GM12872 (cell line): Measurements from ENCODE around the gene ETV3L.

Experiments
- TF ChIP-seq, protein P1 (sequence below): IDR thresholded peaks from 3 replicates; pipeline ENCODE4 v1.5.1; 2011; ENCODE audit warnings: low read depth, mild to moderate bottlenecking, low read length, moderate library complexity; ENCODE audit not compliant: insufficient read depth

ETV3L gene

DNA sequence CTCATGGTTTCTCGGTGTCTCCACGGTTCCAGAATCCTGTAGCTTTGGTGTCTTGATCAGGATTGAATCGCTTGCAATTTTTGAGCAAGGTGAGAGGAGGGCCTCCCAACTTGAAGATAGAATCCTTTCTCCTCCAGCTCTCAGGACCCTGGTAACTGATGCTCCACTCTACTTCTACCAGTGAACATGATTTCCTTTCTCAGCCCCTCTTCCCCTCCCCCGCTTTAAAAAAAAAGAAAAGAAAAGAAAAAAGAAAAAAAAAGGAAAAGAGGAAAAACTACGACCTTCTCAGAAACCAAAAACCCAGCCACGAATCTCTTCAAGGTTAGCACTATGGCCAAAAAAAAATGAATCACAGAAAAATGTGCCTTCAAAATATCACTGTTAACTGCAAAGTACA, 55.3 kb downstream of the ETV3L start:
- TF ChIP-seq, protein P1, sequence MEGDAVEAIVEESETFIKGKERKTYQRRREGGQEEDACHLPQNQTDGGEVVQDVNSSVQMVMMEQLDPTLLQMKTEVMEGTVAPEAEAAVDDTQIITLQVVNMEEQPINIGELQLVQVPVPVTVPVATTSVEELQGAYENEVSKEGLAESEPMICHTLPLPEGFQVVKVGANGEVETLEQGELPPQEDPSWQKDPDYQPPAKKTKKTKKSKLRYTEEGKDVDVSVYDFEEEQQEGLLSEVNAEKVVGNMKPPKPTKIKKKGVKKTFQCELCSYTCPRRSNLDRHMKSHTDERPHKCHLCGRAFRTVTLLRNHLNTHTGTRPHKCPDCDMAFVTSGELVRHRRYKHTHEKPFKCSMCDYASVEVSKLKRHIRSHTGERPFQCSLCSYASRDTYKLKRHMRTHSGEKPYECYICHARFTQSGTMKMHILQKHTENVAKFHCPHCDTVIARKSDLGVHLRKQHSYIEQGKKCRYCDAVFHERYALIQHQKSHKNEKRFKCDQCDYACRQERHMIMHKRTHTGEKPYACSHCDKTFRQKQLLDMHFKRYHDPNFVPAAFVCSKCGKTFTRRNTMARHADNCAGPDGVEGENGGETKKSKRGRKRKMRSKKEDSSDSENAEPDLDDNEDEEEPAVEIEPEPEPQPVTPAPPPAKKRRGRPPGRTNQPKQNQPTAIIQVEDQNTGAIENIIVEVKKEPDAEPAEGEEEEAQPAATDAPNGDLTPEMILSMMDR: no peak

DNA sequence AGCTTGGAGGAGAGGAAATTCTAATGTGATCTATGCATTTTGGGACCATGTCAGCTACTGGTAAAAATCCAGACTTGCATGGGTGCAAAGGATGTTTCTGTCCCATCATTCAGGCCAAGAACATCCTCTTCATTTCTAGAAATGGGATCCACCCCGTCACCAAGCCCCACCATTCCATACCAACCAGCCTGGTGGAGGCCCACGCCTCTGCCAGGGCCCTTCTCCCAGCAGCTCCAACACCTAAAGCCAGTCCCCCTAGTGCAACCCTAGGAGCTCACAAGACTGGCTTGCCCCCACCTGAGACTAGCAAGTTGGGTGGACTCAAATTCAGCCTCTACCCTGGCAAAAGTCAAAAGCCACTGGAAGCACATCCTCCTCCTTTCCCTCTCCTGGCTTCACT, 55.9 kb downstream of the ETV3L start:
- TF ChIP-seq, protein P1: no peak

DNA sequence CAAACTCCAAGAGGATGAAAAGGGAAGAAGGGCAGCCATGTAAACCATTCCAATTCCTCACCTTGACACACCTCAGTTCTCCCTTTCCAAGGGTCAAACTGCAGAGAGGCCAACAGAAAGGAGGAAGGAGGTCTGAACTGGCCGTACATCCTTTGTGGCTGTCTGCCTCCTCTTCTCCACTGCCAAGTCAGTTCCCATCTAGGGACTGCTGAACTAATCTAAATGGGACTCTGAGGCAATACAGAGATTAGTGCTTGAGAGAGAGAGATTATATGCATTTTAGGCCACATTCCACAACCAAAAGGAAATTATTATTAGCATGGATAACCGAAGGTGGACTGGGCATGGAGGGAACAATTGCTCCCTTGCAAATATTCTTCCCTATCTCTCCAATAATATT, 56.8 kb downstream of the ETV3L start:
- TF ChIP-seq, protein P1: no peak
